Ovary (tissue), 1 donor: ENCODE measurements around the gene ARHGEF37.

ENCODE experiments used
- EP300 ChIP-seq: sonication (generic); formaldehyde crosslinking; IDR thresholded peaks from one replicate; pipeline ENCODE4 v1.6.1; 2017; ENCODE audit warnings: antibody characterized with exemption
- POLR2A ChIP-seq: fragments of 450-650 bp; IDR thresholded peaks from one replicate; pipeline ENCODE4 v1.6.1; 2017; ENCODE audit warnings: antibody characterized with exemption, mild to moderate bottlenecking, moderate library complexity

- TF ChIP-seq EP300: no peak
- TF ChIP-seq POLR2A: no peak
These were observed 59.2 kb downstream of the ARHGEF37 start for GRCh38 chr5:149640350-149640999.
